HG03575 (cell line): ENCODE results near the gene MAPK8IP1.
A peak's percentile ranks its signal among the peaks of the same experiment; 100 is the strongest.
"Not testable (repeated sequence)": the region's sequence is repeated elsewhere in the genome, so short reads cannot be mapped to it uniquely, and the experiment has no call there.

ENCODE experiments used
- ATAC-seq: cut with Tn5 transposase; IDR thresholded peaks from one replicate; pipeline ENCODE4 v1.9.1; 2021; ENCODE audit not compliant: unreplicated experiment, insufficient number of reproducible peaks, low FRiP score; ENCODE audit errors: extremely low read depth

MAPK8IP1 gene

DNA sequence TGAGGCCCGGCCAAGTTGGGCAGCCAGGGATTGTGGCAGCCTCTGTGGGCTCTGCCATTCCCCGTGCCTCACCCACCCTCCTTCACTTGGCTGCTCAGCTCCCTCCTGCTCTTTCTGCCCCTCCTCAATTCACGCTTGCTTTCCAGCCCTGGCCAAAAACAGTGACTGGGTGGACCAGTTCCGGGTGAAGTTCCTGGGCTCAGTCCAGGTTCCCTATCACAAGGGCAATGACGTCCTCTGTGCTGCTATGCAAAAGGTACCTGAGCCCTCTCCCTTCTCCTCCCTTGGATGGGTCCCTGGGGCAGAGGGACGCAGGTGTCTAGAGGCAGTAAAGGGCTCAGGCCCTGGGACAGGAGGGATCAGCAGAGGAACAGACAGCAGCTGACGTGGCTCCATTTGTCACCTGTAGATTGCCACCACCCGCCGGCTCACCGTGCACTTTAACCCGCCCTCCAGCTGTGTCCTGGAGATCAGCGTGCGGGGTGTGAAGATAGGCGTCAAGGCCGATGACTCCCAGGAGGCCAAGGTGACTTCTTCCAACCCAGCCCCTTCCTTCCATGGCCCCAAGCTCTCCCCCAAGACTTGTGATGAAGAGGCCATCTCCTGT lies 19.0 kb downstream of the MAPK8IP1 start:
- no peak for ATAC-seq

DNA sequence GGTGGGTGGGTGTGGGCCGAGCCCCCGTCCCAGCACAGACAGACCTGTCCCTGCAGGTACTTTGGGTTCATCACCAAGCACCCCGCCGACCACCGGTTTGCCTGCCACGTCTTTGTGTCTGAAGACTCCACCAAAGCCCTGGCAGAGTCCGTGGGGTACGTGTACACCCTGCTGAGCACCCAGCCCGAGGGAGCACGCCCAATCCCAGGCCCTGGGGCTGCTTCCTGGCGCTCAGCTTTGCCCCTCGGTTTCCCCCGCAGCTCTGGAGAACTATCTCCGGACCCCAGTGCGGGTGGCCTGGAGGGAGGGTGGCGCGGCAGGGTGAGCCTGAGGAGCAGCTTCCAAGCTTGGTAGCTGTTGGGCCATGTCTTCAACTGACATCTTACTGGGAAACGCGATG lies 19.6 kb downstream of the MAPK8IP1 start:
- no peak for ATAC-seq

- ATAC-seq: not testable (repeated sequence)
These were observed 20.1 kb downstream of the MAPK8IP1 start for GRCh38 chr11:45905576-45905975.

DNA sequence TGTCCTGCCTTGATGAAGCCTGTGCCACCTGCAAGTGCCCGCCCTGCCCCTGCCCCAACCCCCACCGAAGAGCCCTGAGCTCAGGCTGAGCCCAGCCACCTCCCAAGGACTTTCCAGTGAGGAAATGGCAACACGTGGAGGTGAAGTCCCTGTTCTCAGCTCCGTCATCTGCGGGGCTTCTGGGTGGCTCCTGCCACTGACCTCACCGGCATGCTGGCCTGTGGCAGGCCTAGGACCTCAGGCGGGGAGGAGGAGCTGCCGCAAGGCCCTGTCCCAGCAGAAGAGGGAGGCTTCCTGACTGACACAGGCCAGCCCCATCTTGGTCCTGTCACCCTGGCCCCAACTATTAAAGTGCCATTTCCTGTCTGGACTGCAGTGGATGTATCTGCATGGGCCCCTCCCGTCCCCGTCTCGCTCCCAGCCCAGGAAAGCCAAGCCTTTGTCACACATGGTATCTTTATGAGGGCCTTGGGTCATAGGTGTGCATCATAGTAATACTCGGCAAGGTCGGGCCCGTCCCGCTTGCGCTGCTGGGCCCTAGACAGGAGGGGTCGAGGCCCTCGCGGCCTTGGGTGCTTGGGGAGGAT lies 20.7 kb downstream of the MAPK8IP1 start:
- ATAC-seq: no peak

GRCh38 chr11:45906965-45907611 lies 21.6 kb downstream of the MAPK8IP1 start, which contains the start of gene FREY1:
FREY1 (minus strand) TSS chr11:45907271; CDS start chr11:45907245, 26 bp downstream.
- no peak for ATAC-seq

GRCh38 chr11:45907911-45908370 lies 22.5 kb downstream of the MAPK8IP1 start:
- ATAC-seq: no peak

- no peak for ATAC-seq
These were observed 24.4 kb downstream of the MAPK8IP1 start for GRCh38 chr11:45909594-45910475.

DNA sequence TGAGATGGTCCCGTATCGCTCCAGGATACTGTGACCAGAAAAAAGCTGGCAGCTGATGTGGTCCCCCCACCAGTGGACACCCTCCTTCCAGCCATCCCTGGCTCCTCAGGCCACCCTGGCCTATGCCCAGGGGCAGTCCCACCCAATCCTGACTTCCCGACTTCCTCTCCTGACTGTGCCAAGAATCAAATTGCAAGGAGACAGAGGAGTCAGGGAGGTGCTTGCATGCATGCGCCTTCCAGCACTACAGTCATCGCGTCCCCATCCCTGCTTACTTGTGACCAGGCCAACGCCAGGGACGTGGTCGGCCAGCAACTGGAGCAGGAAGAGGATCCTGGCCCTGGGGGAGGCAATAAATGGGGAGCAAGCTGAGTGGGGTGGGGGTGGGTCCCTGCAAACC lies 25.2 kb downstream of the MAPK8IP1 start:
- no peak for ATAC-seq

DNA sequence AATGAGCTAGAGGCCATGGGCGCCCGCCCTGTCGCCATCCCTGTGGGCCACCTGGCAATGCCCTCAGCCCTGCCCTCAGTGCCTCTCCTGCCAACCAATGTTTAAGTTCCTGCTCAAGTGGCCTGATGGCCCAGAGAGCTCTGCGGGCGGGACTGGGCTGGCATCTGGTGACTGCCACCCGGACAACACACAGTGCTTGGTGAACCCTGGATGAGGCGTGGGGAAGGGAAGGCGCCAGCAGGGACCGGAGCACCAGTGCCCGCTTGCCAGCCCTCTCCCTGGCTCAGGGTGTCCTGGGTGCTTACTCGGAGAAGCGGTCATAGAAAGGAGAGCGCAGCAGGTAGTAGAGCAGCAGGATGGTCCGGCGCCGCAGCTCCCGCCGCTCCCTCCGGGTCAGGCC lies 28.1 kb downstream of the MAPK8IP1 start:
- ATAC-seq: no peak

DNA sequence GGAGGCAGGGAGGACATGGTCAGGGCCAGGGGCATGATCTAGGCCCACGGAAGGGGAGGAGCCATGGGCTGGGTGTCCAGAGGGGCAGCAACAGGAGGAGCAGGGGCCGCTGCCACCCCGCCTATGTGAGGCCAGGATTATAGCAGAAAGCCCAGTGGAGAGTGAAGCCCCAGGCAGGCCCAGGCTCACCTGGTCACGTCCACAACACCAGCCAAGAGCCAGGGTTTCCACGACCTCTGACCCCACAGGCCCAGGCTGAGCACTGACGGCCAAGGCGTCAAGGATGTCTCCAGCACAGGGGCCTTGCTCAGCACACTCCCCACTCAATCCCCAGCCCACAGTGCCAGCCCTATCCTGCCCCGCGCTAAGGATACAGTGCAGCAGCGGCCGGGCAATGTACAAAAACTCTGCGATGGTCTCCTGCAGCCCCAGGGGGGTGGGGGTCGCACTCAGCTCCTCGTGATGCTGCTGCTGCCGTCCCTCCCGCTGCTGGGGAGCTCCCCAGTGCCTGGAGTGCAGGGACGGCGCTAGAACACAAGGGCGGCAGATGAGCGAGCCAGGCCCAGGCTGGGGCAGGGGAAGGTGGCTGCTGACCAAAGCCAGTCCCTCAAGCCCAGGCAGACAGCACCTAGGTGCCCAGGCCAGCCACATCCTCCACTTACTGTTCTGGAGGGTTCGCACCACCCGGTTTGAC lies 28.6 kb downstream of the MAPK8IP1 start:
- no peak for ATAC-seq

DNA sequence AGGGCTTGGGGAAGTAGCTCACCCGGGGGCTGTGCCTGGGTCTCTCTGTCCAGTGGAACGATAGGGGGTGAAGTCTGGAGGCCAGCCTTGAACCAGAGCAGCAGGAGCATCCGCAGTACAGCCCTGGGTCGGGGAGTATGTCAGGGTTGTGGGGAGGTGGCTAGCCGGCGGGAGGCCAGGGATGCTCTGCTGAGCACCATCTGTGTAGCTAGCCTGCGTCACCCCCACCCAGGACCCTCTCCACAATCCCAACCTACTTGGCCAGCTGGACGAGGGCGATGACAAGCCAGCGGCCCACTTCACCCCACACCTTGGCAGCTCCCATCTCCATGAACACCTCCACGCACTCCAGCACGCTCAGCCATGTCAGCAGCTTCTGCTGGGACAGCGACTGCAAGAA lies 30.0 kb downstream of the MAPK8IP1 start:
- ATAC-seq: no peak

DNA sequence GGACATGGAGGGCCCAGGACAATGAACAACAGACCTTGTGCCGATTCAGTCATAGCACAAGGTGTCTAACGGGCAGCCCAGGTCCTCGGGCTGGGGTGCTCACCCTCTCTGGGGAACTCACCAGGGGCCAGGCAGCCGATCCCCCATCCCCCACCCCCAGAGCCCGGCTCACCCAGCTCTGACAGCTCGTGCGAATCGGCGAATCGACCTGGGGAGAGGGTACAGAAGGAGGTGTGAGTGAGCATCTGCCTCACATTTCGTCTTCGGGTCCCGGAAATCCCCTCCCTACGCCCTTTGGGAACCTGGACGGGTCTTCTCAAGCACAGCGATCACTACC lies 31.8 kb downstream of the MAPK8IP1 start:
- no peak for ATAC-seq

DNA sequence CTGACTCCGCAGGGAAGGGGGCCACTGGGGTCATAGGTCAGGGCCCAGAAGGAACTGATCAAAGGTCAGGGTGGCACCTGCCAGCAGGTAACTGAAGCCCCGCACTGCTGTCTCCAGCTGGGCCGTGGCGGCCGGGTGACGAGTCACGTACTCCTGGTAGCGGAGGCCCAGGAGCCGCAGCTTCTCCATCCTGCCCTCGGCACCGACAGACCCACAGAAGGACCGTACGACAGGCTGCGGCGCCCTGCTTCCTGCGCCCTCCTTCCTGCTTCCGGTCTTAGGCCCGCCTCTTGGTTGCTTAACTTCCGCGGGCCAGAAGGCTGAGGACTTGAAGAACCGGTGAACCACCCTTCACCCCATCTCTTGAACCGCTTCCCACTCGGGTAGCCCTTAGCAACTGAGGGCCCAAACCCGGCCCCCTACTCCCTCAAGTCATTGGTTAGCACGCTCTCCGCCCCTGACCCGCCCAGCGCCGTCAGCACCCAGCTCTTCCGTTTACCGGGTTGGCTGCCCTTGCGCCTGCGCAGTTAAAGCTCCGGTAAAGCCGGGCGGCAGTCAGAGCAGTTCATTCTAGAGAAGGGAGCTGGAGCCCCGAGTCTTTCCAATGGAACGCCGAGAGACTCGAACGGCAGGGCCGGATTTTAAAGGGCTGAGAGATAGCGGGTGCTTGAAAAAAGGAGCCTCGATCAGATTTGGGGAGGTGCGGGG lies 32.3 kb downstream of the MAPK8IP1 start, which contains the start of gene PEX16:
Gene PEX16, minus strand, starts transcription at position 255 of the 708 bp plus-strand sequence. Its CDS starts 66 bp downstream, at position 189.
- peak; percentile 75 for ATAC-seq

GRCh38 chr11:45918331-45918941 lies 33.0 kb downstream of the MAPK8IP1 start:
- ATAC-seq: no peak

DNA sequence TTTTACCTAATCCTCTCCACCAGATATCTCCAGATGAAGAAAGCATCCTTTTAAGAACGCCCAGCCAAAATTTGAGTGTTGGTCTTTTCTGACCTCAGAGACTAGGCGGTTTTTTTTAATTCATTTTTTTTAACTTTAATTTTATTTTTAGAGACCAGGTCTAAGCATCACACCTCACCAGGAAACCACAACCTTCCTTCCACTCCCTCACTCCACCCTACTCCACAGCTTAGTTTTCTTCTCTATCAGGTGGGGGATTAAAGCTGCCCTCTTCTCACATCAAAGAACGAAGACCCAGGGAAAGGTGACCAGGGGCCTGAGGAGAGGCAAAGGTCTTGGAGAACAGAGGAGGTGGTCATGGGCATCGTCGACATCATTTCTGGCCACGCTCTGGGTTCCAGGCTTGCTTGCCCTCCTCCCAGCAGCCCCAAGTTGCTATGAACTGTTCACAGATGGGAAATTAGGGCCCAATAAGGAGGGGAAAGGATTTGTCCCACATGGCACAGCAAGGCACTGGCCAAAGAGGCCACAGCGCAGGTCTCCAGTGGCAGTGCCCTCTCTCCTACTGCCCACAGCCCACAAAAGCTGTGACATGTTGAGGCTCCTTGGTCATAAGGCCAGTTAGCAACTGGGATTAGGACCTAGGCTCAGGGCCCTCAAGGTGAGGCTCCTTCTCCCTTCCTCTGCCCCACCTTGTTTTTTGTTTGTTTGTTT lies 33.7 kb downstream of the MAPK8IP1 start:
- no peak for ATAC-seq

- ATAC-seq: no peak
These were observed 34.5 kb downstream of the MAPK8IP1 start for GRCh38 chr11:45919806-45920530.
